HepG2 (cell line): ENCODE results near the gene LLGL2. TPM values are rescaled to one million over a fixed set of nuclear protein-coding genes. Genes with fewer than 3 reads are reported as not detected.

ENCODE experiments used
- ARNT2 ChIP-seq: sonication (generic); formaldehyde crosslinking; IDR thresholded peaks from 2 replicates; pipeline ENCODE4 v1.8.0; 2022; ENCODE audit warnings: mild to moderate bottlenecking, low read depth, missing genetic modification reagents, moderate library complexity
- ASH2L ChIP-seq: fragments of 300-600, 200-600 bp; sonication (generic); IDR thresholded peaks from 2 replicates; pipeline ENCODE4 v1.7.0; 2017; ENCODE audit warnings: low read depth, mild to moderate bottlenecking, moderate library complexity, mixed read lengths, low read length; ENCODE audit not compliant: insufficient read length
- HNRNPH1 ChIP-seq: fragments of 200-400 bp; formaldehyde crosslinking; optimal IDR thresholded peaks from 2 replicates; pipeline ENCODE3; 2017; ENCODE audit warnings: mild to moderate bottlenecking, low read depth, low read length
- HOXA5 ChIP-seq: sonication (generic); formaldehyde crosslinking; IDR thresholded peaks from 2 replicates; pipeline ENCODE4 v1.4.0; 2020; ENCODE audit warnings: missing genetic modification reagents
- KMT2A ChIP-seq: sonication (generic); formaldehyde crosslinking; IDR thresholded peaks from 2 replicates; pipeline ENCODE4 v1.4.0; 2020; ENCODE audit warnings: missing genetic modification reagents
- MATR3 ChIP-seq: sonication (generic); formaldehyde crosslinking; IDR thresholded peaks from 2 replicates; pipeline ENCODE4 v1.4.0; 2020; ENCODE audit warnings: missing genetic modification reagents
- MIXL1 ChIP-seq: IDR thresholded peaks from 2 replicates; pipeline ENCODE4 v1.6.1; 2016
- RAD21 ChIP-seq: fragments of 450-650 bp; formaldehyde crosslinking; IDR thresholded peaks from 2 replicates; pipeline ENCODE4 v1.5.0; 2020; ENCODE audit warnings: mild to moderate bottlenecking
- TCF7 ChIP-seq: sonication (generic); IDR thresholded peaks from 2 replicates; pipeline ENCODE4 v1.6.1; 2016; ENCODE audit warnings: antibody characterized with exemption, low read depth
- ZKSCAN8 ChIP-seq: IDR thresholded peaks from 2 replicates; pipeline ENCODE4 v1.6.1; 2016; ENCODE audit warnings: borderline replicate concordance, missing genetic modification reagents, missing compliant biosample characterization
- ZMYM2 ChIP-seq: sonication (generic); formaldehyde crosslinking; IDR thresholded peaks from 2 replicates; pipeline ENCODE4 v1.8.0; 2022; ENCODE audit warnings: mild to moderate bottlenecking, missing genetic modification reagents
- ZNF143 ChIP-seq: sonication (generic); formaldehyde crosslinking; IDR thresholded peaks from 2 replicates; pipeline ENCODE4 v1.4.0; 2020; ENCODE audit warnings: missing genetic modification reagents
- ZNF335 ChIP-seq: sonication (generic); formaldehyde crosslinking; IDR thresholded peaks from 2 replicates; pipeline ENCODE4 v1.4.0; 2020; ENCODE audit warnings: missing genetic modification reagents
- ZNF343 ChIP-seq: sonication (generic); formaldehyde crosslinking; IDR thresholded peaks from 2 replicates; pipeline ENCODE4 v1.4.0; 2020; ENCODE audit warnings: mild to moderate bottlenecking, missing genetic modification reagents
- ZNF460 ChIP-seq: sonication (generic); formaldehyde crosslinking; IDR thresholded peaks from 2 replicates; pipeline ENCODE4 v1.5.1; 2020; ENCODE audit warnings: missing genetic modification reagents, mild to moderate bottlenecking, borderline replicate concordance
- ZNF556 ChIP-seq: sonication (generic); formaldehyde crosslinking; IDR thresholded peaks from 2 replicates; pipeline ENCODE4 v1.4.0; 2020; ENCODE audit warnings: mild to moderate bottlenecking, missing genetic modification reagents, borderline replicate concordance
- ZNF574 ChIP-seq: sonication (generic); formaldehyde crosslinking; IDR thresholded peaks from 2 replicates; pipeline ENCODE4 v1.4.0; 2020; ENCODE audit warnings: missing genetic modification reagents
- ZNF75D ChIP-seq: sonication (generic); formaldehyde crosslinking; IDR thresholded peaks from 2 replicates; pipeline ENCODE4 v1.8.1; 2023; ENCODE audit warnings: missing genetic modification reagents, mild to moderate bottlenecking, borderline replicate concordance
- polyA plus RNA-seq, 8 experiments: library from polyadenylated mRNA; depleted of rRNA in 3 of 8; stranded (reverse) in 7 of 8; unstranded in 1 of 8; fragments of >200 nt; fragmentation: Illumina TruSeq in 4 of 8; extraction: Trizol in 4 of 8; gene quantifications; 2 replicates each; pipeline versions ENCODE4 v1.2.1 to v1.2.3, GENCODE V29; 2011 to 2016; ENCODE audit warnings: low read depth in 4 of 8, missing spikeins in 1 of 8, mixed read lengths in 1 of 8; ENCODE audit not compliant: insufficient read depth in 1 of 8
- total RNA-seq, 5 experiments: library from RNA; depleted of rRNA; stranded (reverse); fragments of >200 nt; fragmentation: Illumina TruSeq; extraction: Trizol; gene quantifications; 2 replicates each; pipeline ENCODE4 v1.2.3, GENCODE V29; 2016; ENCODE audit warnings: low read depth in 1 of 5
- TF ChIP-seq, protein P1 (sequence below): sonication (generic); formaldehyde crosslinking; IDR thresholded peaks from 2 replicates; pipeline ENCODE4 v1.4.0; 2020; ENCODE audit warnings: mild to moderate bottlenecking, missing genetic modification reagents
- TF ChIP-seq, protein P2 (sequence below): sonication (generic); formaldehyde crosslinking; IDR thresholded peaks from 2 replicates; pipeline ENCODE4 v1.4.0; 2020; ENCODE audit warnings: missing genetic modification reagents, borderline replicate concordance
- TF ChIP-seq, protein P3 (sequence below): sonication (generic); formaldehyde crosslinking; IDR thresholded peaks from 2 replicates; pipeline ENCODE4 v1.4.0; 2020; ENCODE audit warnings: mild to moderate bottlenecking, missing genetic modification reagents

LLGL2 gene
- total and polyA plus RNA-seq, 2 of the 13 experiments (the other 11 are each of a cell fraction or from before 2014, with no cell fraction given), result 83.0 to 86.7 TPM

- TF ChIP-seq ZNF574 (CRISPR knock-in tag) (peak; percentile 36; the same call in 1 of the 2 replicates), MATR3 (CRISPR knock-in tag) (no peak), ZNF556 (CRISPR knock-in tag) (no peak), HOXA5 (CRISPR knock-in tag) (peak; percentile 49; the same call in 1 of the 2 replicates), ASH2L (peak; percentile 61), ZMYM2 (CRISPR knock-in tag) (peak; percentile 46; the same call in 1 of the 2 replicates), KMT2A (CRISPR knock-in tag) (no peak), ZNF143 (CRISPR knock-in tag) (no peak), TCF7 (peak; percentile 83), MIXL1 (CRISPR knock-in tag) (peak; percentile 84), ZNF75D (CRISPR knock-in tag) (no peak), RAD21 (CRISPR knock-in tag) (no peak), HNRNPH1 (no peak), ZNF335 (CRISPR knock-in tag) (no peak), ZNF460 (CRISPR knock-in tag) (peak; percentile 97), ARNT2 (CRISPR knock-in tag) (no peak), ZKSCAN8 (peak; percentile 65; the same call in 1 of the 2 replicates), ZNF343 (no peak)
- TF ChIP-seq, protein P1, sequence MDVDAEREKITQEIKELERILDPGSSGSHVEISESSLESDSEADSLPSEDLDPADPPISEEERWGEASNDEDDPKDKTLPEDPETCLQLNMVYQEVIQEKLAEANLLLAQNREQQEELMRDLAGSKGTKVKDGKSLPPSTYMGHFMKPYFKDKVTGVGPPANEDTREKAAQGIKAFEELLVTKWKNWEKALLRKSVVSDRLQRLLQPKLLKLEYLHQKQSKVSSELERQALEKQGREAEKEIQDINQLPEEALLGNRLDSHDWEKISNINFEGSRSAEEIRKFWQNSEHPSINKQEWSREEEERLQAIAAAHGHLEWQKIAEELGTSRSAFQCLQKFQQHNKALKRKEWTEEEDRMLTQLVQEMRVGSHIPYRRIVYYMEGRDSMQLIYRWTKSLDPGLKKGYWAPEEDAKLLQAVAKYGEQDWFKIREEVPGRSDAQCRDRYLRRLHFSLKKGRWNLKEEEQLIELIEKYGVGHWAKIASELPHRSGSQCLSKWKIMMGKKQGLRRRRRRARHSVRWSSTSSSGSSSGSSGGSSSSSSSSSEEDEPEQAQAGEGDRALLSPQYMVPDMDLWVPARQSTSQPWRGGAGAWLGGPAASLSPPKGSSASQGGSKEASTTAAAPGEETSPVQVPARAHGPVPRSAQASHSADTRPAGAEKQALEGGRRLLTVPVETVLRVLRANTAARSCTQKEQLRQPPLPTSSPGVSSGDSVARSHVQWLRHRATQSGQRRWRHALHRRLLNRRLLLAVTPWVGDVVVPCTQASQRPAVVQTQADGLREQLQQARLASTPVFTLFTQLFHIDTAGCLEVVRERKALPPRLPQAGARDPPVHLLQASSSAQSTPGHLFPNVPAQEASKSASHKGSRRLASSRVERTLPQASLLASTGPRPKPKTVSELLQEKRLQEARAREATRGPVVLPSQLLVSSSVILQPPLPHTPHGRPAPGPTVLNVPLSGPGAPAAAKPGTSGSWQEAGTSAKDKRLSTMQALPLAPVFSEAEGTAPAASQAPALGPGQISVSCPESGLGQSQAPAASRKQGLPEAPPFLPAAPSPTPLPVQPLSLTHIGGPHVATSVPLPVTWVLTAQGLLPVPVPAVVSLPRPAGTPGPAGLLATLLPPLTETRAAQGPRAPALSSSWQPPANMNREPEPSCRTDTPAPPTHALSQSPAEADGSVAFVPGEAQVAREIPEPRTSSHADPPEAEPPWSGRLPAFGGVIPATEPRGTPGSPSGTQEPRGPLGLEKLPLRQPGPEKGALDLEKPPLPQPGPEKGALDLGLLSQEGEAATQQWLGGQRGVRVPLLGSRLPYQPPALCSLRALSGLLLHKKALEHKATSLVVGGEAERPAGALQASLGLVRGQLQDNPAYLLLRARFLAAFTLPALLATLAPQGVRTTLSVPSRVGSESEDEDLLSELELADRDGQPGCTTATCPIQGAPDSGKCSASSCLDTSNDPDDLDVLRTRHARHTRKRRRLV (CRISPR knock-in tag), result no peak
- TF ChIP-seq, protein P2, sequence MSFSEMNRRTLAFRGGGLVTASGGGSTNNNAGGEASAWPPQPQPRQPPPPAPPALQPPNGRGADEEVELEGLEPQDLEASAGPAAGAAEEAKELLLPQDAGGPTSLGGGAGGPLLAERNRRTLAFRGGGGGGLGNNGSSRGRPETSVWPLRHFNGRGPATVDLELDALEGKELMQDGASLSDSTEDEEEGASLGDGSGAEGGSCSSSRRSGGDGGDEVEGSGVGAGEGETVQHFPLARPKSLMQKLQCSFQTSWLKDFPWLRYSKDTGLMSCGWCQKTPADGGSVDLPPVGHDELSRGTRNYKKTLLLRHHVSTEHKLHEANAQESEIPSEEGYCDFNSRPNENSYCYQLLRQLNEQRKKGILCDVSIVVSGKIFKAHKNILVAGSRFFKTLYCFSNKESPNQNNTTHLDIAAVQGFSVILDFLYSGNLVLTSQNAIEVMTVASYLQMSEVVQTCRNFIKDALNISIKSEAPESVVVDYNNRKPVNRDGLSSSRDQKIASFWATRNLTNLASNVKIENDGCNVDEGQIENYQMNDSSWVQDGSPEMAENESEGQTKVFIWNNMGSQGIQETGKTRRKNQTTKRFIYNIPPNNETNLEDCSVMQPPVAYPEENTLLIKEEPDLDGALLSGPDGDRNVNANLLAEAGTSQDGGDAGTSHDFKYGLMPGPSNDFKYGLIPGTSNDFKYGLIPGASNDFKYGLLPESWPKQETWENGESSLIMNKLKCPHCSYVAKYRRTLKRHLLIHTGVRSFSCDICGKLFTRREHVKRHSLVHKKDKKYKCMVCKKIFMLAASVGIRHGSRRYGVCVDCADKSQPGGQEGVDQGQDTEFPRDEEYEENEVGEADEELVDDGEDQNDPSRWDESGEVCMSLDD, result no peak
- TF ChIP-seq, protein P3, sequence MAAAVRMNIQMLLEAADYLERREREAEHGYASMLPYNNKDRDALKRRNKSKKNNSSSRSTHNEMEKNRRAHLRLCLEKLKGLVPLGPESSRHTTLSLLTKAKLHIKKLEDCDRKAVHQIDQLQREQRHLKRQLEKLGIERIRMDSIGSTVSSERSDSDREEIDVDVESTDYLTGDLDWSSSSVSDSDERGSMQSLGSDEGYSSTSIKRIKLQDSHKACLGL, result no peak
These were observed 51.2 kb downstream of the LLGL2 start (continued) for GRCh38 chr17:75576661-75577060.
